Activated CD4-positive, alpha-beta T cell treated with anti-CD3 and anti-CD28 coated beads, Interleukin-2, amount 10 ng/mL, durations not matched to agents 7 days and 5 days (primary cell): Measurements from ENCODE around the gene ZNF679. TPM values are rescaled to one million over a fixed set of nuclear protein-coding genes. Genes with fewer than 3 reads are reported as not detected.
"Not testable (repeated sequence)": the region's sequence is repeated elsewhere in the genome, so short reads cannot be mapped to it uniquely, and the experiment has no call there.

Experiments
- CTCF ChIA-PET: fragments of 350-600 bp; sonication (Branson Sonifier 250); formaldehyde crosslinking; loops from one replicate; lab custom pipeline; 2021; ENCODE audit warnings: antibody characterized with exemption; lab: Charles Lee
- POLR2A ChIA-PET: fragments of 350-600 bp; sonication (Branson Sonifier 250); formaldehyde crosslinking; loops from one replicate; lab custom pipeline; 2021; ENCODE audit warnings: antibody characterized with exemption; lab: Charles Lee
- DNase-seq: peaks from one replicate; pipeline ENCODE4 v3.0.0-alpha.2; 2020
- H3K27ac Mint-ChIP-seq: one replicate; pipeline ENCODE4 v1.8.0; 2021; ENCODE audit warnings: mild to moderate bottlenecking, moderate library complexity, mixed read lengths
- H3K27me3 Mint-ChIP-seq: one replicate; pipeline ENCODE4 v1.8.0; 2021; ENCODE audit warnings: mixed read lengths
- H3K36me3 Mint-ChIP-seq: one replicate; pipeline ENCODE4 v1.8.0; 2021; ENCODE audit warnings: low read depth, mixed read lengths
- H3K4me1 Mint-ChIP-seq: one replicate; pipeline ENCODE4 v1.8.0; 2021; ENCODE audit warnings: mixed read lengths
- H3K4me3 Mint-ChIP-seq: one replicate; pipeline ENCODE4 v1.8.0; 2021; ENCODE audit warnings: mild to moderate bottlenecking, moderate library complexity, mixed read lengths
- H3K9me3 Mint-ChIP-seq: one replicate; pipeline ENCODE4 v1.8.0; 2021; ENCODE audit warnings: mixed read lengths
- total RNA-seq, 2 experiments: library from RNA; stranded (reverse); gene quantifications; one replicate each; pipeline ENCODE4 v1.2.3, GENCODE V29; 2021

ZNF679 gene
- not detected for total RNA-seq

DNA sequence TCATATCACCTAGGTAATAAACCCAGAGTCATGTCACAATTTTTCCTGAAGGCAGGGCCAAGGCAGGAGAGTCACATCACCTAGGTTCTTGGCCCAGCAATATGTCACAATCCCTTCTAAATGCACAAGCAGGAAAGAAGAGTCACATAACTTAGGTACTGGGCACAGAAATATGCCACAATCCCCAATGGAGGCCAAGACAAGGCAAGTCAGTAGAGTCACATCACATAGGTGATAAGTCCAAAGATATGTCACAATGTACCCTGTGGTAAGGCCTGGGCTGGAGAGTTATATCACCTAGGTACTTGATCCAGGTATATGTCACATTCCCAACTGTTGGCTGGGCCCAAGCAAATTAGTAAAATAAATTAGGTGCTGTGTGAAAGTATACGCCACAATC is at the start of gene ZNF679:
TSS of gene ZNF679 (plus strand) at position 301 of the 400 bp plus-strand sequence. CDS start 20,644 bp downstream, outside the sequence.
- CTCF ChIA-PET, DNase-seq, H3K4me3 Mint-ChIP-seq, POLR2A ChIA-PET, H3K4me1 Mint-ChIP-seq, H3K27me3 Mint-ChIP-seq, H3K36me3 Mint-ChIP-seq, H3K27ac Mint-ChIP-seq: not testable (repeated sequence)
- H3K9me3 Mint-ChIP-seq: peaks cover 59% of the 10 kb centered on the region

DNA sequence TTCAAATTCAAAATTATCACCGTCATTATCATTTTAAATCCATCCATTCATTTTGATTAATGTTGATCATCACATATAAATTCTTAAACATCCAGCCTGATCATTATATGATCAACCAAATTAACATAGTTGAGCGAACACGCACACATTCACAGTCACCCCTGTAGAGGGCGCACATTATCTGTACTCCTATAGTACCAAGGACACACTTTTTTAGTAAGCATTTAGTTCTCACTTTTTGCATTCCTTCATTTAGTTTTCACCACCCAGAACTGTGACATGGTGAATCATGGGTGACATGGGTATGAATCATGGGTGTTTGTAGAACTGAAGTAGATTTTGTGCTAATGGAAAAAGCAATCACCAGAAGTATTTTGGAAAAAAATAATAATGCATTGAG is 47.3 kb upstream of the ZNF679 start:
- no peaks in the 10 kb centered on the region for H3K27me3 Mint-ChIP-seq
- DNase-seq: no peak
- H3K27ac Mint-ChIP-seq: no peak overlapping the region
- CTCF ChIA-PET: no interaction called here
- no peak overlapping the region for H3K4me3 Mint-ChIP-seq
- H3K36me3 Mint-ChIP-seq: no peaks in the 10 kb centered on the region
- no peaks in the 10 kb centered on the region for H3K4me1 Mint-ChIP-seq
- peaks cover 15% of the 10 kb centered on the region for H3K9me3 Mint-ChIP-seq
- POLR2A ChIA-PET: no interaction called here

DNA sequence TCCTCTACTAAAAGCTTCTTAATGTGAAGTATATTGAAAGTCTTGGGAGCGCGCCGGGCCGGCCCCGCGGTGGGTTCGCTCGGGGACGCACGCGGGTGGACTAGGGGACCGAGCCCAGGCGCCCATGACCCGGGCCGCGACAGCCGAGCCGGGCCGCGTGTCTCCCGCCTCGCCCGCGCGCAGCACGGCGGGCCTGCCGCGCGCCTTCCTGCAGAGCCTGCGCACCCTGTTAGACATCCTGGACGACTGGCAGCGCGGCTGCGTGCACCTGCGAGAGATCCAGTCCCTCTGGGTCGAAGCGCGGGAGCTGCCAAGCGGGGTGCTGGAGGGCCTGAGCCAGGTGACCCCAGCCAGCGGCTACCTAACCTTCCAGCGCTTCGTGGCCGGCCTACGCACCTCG is 46.7 kb upstream of the ZNF679 start:
- Mint-ChIP-seq H3K27me3 (no peaks in the 10 kb centered on the region), H3K27ac (no peak overlapping the region), H3K4me3 (no peak overlapping the region), H3K36me3 (no peaks in the 10 kb centered on the region), H3K9me3 (peaks cover 15% of the 10 kb centered on the region), H3K4me1 (no peaks in the 10 kb centered on the region)
- POLR2A ChIA-PET: no interaction called here
- no peak for DNase-seq
- CTCF ChIA-PET: interaction anchor here (0.7 kb wide), 1 partner anchor 217 kb away, joined by 3 read pairs; no protein-coding TSS in a partner anchor

DNA sequence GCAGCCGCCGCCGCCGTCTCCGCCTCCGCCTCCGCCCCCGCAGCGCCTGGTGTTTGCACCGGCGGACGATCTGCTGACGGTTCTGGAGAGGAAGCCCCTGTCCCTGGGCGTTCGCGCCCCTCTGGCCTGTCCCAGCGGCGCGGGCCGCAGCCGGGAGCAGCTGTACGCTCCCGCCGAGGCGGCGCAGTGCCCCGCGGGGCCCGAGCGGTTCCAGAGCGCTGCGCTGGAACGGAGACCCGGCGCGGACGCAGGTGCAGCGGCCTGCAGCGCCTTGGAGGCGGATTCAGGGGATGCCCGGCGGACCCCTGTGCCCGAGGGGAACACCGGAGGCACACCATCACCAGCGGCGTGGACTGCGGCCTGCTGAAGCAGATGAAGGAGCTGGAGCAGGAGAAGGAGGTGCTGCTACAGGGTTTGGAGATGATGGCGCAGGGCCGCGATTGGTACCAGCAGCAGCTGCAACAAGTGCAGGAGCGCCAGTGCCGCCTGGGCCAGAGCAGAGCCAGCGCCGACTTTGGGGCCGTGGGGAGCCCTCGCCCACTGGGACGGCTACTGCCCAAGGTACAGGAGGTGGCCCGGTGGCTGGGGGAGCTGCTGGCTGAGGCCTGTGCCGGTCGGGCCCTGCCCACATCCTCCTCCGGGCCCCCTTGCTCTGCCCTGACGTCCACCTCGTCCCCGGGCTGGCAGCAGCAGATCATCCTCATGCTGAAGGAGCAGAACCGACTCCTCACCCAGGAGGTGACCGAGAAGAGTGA is 46.1 kb upstream of the ZNF679 start:
- DNase-seq: no peak
- Mint-ChIP-seq H3K4me3 (no peak overlapping the region), H3K9me3 (peaks cover 13% of the 10 kb centered on the region), H3K36me3 (no peaks in the 10 kb centered on the region), H3K27me3 (no peaks in the 10 kb centered on the region), H3K27ac (no peak overlapping the region), H3K4me1 (no peaks in the 10 kb centered on the region)
- CTCF ChIA-PET: interaction anchor here (0.7 kb wide), 1 partner anchor 217 kb away, joined by 3 read pairs; no protein-coding TSS in a partner anchor
- POLR2A ChIA-PET: no interaction called here

DNA sequence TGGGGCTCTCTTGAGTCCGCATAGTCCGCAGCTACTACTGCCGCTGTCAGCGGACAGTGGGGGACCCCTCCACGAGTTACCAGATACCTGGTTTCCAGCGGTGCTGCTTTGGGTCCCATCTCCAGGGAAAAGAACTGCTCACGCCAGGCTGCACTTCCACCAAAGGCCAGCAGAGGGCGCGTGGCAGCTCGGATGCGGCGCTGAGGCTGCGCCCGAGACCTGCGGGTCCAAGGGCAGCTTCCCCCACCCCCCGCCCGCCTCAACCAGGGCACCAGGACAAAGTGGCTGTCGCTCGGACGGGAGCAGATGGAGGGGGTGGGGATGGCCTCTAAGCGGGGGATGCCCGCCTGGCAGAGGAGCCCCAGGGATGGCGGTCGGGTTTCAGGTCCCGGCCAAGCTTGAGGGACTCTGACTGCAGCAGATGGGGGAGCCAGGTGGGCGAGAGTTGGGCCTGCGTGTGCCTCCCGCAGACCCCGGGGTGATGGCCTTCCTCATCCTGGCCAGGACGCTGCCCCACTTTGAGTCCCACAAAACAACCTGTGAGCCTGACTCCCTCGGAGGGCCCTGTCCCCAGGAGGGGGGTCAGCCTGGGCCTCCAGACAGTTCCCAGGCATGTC is 45.0 kb upstream of the ZNF679 start:
- Mint-ChIP-seq H3K36me3 (no peaks in the 10 kb centered on the region), H3K27me3 (no peaks in the 10 kb centered on the region)

DNA sequence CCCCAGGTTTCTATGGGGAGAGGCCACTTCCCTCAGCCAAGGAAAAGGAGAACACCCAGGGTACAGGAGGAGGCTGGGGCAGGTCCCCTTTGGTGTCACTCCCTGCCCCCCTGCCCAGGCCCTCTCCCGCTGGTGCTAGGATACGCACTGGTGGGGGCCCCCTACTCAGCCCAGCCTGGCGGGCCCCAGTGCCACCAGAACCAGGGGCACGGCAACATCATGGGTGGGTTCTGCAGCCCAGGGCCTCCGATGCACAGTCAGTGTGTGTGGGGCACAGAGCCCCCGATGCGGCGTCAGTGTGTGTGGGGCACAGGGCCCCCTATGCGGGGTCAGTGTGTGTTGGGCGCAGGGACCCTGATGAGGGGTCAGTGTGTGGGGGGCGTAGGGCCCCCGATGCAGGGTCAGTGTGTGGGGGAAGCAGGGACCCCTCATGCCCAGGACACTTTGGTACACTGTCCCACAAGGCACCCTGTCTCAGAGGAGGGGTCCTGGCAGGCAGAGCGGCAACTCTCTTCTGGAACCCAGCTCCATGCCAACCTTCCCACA is 44.4 kb upstream of the ZNF679 start:
- Mint-ChIP-seq H3K27ac (no peak overlapping the region), H3K27me3 (no peaks in the 10 kb centered on the region), H3K4me1 (no peaks in the 10 kb centered on the region), H3K4me3 (no peak overlapping the region), H3K9me3 (peaks cover 14% of the 10 kb centered on the region), H3K36me3 (no peaks in the 10 kb centered on the region)
- no peak for DNase-seq
- CTCF ChIA-PET: no interaction called here
- POLR2A ChIA-PET: no interaction called here

More for the DNA sequence above, 45.0 kb upstream of the ZNF679 start:
- DNase-seq: peak; percentile 10
- no peak overlapping the region for H3K27ac Mint-ChIP-seq
- H3K4me3 Mint-ChIP-seq: no peak overlapping the region
- ChIA-PET CTCF (no interaction called here), POLR2A (no interaction called here)
- no peaks in the 10 kb centered on the region for H3K4me1 Mint-ChIP-seq
- H3K9me3 Mint-ChIP-seq: peaks cover 14% of the 10 kb centered on the region

DNA sequence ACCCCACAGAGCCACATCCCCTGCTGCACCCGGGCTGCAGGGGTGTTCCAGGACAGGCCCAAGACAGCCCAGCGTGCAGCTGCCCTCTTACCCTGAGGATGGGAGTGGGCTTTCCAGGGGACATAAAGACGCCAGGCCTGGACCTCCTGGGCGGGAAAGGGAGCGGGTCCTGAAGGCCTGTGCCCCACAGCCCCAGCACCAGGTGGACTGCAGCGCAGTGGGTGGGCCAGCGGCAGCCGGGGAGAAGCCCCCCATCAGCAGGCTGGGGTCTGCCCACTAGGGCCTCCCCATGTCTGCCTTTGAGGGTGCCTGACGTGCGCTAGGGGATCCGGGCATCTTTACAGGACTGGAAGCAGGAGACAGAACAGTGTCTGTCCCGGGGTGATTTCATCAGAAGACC is 43.9 kb upstream of the ZNF679 start:
- Mint-ChIP-seq H3K27ac (no peak overlapping the region), H3K36me3 (no peaks in the 10 kb centered on the region)
- POLR2A ChIA-PET: no interaction called here

DNA sequence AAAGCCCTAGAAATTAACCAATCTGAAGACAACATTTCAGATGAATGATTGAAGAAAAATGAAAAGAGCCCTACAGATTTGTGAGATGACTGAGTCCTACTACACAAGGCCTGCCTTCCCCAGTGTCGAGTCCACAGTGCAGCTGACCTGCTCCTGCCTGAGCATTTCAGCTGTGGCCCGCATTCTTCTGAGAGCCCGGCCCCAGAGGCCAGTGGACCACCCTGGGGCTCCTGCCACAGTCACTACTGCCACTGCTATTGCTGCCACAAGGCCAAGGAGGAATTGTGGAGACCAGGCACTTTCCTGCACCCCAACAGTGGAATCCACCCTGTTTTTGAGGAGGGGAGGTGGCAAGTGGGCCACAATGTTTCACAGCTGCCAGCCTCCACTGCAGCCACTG is 40.9 kb upstream of the ZNF679 start:
- H3K27ac Mint-ChIP-seq: no peak overlapping the region
- peaks cover 17% of the 10 kb centered on the region for H3K9me3 Mint-ChIP-seq
- no peaks in the 10 kb centered on the region for H3K36me3 Mint-ChIP-seq
- POLR2A ChIA-PET: no interaction called here
- H3K4me1 Mint-ChIP-seq: no peaks in the 10 kb centered on the region
- CTCF ChIA-PET: interaction anchor here (0.6 kb wide), 1 partner anchor 132 kb away, joined by 3 read pairs; no protein-coding TSS in a partner anchor
- H3K27me3 Mint-ChIP-seq: no peaks in the 10 kb centered on the region
- no peak overlapping the region for H3K4me3 Mint-ChIP-seq
- DNase-seq: no peak

More for the DNA sequence above, 43.9 kb upstream of the ZNF679 start:
- no peak for DNase-seq
- no peak overlapping the region for H3K4me3 Mint-ChIP-seq
- CTCF ChIA-PET: no interaction called here
- H3K9me3 Mint-ChIP-seq: peaks cover 16% of the 10 kb centered on the region
- H3K4me1 Mint-ChIP-seq: no peaks in the 10 kb centered on the region
- H3K27me3 Mint-ChIP-seq: no peaks in the 10 kb centered on the region

DNA sequence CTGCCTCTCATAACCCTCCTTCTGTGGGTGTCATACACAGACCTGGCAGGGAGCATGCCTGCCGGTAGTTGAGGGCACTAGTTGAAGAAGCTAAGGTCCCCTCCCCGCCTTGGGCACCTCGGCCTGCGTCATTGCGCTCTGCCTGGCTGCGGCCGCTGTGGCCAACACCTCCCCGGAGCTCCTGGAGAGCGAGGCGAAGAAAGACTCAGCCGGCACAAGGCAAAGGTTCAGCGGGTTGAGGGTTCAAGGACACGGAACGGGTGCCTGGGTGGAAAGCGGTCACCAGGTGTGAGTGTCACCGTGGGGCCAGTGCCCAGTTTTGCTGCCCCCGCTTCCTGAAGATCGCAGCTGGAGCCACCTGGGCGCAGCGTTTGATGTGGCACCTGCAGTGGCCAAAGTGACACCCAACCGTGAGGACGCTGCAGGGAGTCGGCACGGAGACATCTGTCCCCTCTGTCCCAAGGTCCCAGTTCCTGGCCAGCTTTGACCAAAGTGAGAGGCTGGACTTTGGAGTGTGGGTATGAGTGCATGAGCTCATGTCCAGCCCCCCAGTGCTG is 36.0 kb upstream of the ZNF679 start:
- POLR2A ChIA-PET: no interaction called here
- Mint-ChIP-seq H3K4me1 (no peaks in the 10 kb centered on the region), H3K36me3 (no peaks in the 10 kb centered on the region), H3K27ac (no peak overlapping the region), H3K9me3 (peaks cover 22% of the 10 kb centered on the region), H3K27me3 (no peaks in the 10 kb centered on the region), H3K4me3 (no peak overlapping the region)
- no peak for DNase-seq
- CTCF ChIA-PET: no interaction called here

DNA sequence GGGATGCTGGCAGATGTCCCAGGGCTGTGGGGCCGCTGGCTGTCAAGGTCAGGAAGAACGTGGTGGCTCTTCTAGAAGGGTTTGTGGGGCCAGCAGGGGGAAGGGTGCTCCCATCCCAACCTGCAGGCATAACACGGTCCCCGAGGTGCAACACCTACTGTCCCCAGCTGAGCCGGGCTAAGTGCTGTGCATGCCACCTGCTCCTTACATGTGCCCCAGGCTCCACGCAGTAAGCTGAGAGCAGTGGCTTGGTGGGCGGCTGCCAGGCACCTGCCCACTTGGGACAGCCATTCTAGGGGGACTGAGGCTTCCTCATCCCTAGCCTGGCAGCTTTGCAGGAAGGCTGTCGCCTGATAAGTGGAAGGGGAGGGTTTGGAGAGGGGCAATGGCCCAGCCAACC is 35.5 kb upstream of the ZNF679 start:
- CTCF ChIA-PET: interaction anchor here (0.6 kb wide), 1 partner anchor 372 kb away, joined by 3 read pairs; no protein-coding TSS in a partner anchor
- DNase-seq: no peak
- H3K9me3 Mint-ChIP-seq: peaks cover 22% of the 10 kb centered on the region

DNA sequence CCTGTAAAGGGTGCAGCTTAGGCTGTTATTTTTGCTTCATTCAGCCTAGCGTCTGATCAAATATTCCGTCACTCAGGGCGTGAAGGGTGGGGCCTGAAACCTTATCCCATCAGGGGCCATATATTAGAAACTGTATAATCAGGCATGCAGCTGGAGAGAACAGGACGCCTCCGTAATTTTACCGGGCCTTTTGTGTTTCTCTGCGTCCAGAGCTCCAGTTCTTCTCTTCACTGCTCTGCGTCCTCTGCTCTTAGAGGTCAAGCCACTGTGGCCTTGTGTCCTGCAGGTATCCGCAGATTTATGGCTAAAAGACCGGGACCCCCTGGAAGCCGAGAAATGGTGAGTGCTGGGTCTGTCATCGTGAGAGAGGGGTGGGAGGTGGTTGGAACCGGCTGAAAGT is 21.4 kb upstream of the ZNF679 start, which contains the start of gene ZNF735:
TSS of gene ZNF735 (plus strand) at position 301 of the 400 bp plus-strand sequence. CDS start at position 301, 0 bp downstream.
- ChIA-PET CTCF (no interaction called here), POLR2A (no interaction called here)
- no peak within 1 kb of the TSS for H3K27ac Mint-ChIP-seq
- no peaks in the 10 kb centered on the region for H3K27me3 Mint-ChIP-seq
- no peaks in the 10 kb centered on the region for H3K36me3 Mint-ChIP-seq
- no peak within 1 kb of the TSS for H3K4me3 Mint-ChIP-seq
- DNase-seq: no peak
- H3K9me3 Mint-ChIP-seq: peaks cover 31% of the 10 kb centered on the region
- H3K4me1 Mint-ChIP-seq: no peaks in the 10 kb centered on the region

More for the DNA sequence above, 35.5 kb upstream of the ZNF679 start:
- H3K27me3 Mint-ChIP-seq: no peaks in the 10 kb centered on the region
- POLR2A ChIA-PET: no interaction called here
- no peak overlapping the region for H3K4me3 Mint-ChIP-seq
- no peaks in the 10 kb centered on the region for H3K36me3 Mint-ChIP-seq
- H3K4me1 Mint-ChIP-seq: no peaks in the 10 kb centered on the region
- H3K27ac Mint-ChIP-seq: no peak overlapping the region

DNA sequence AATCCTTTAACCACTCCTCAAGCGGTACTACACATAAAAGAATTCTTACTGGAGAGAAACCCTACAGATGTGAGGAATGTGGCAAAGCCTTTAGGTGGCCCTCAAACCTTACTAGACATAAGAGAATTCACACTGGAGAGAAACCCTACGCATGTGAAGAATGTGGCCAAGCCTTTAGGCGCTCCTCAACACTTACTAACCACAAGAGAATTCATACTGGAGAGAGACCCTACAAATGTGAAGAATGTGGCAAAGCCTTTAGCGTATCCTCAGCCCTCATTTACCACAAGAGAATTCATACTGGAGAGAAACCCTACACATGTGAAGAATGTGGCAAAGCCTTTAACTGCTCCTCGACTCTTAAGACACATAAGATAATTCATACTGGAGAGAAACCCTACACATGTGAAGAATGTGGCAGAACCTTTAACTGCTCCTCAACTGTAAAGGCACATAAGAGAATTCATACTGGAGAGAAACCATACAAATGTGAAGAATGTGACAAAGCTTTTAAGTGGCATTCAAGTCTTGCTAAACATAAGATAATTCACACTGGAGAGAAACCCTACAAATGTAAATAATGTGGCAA is 8.5 kb upstream of the ZNF679 start:
- H3K27ac Mint-ChIP-seq, H3K36me3 Mint-ChIP-seq, POLR2A ChIA-PET, H3K4me3 Mint-ChIP-seq, H3K4me1 Mint-ChIP-seq, H3K27me3 Mint-ChIP-seq, CTCF ChIA-PET, DNase-seq: not testable (repeated sequence)
- peaks cover 49% of the 10 kb centered on the region for H3K9me3 Mint-ChIP-seq
